ENCODE results near the gene TOMM20. TPM values are rescaled to one million over a fixed set of nuclear protein-coding genes. Genes with fewer than 3 reads are reported as not detected.

Gene TOMM20
- total and polyA plus RNA-seq, 2 experiments from 2014 or later = 138 to 159 TPM

- Histone ChIP-seq H3K36me3 (ENCODE audit: insufficient read depth) (no peaks in the 10 kb centered on the region), H3K4me3 (no peak overlapping the region), H3F3A (replicated peaks; ENCODE audit: low read depth) (0 out of 2 replicates have a peak, but pooled peaks cover 6% of the 10 kb centered on the region), H4K20me1 (replicated peaks; ENCODE audit: insufficient read depth) (no peaks in the 10 kb centered on the region), H2AFZ (peak overlapping the region; percentile 56; the same call in 1 of the 2 replicates), H3K9me2 (ENCODE audit: insufficient read depth) (no peaks in the 10 kb centered on the region), H3K4me2 (no peak overlapping the region), H3K27ac (ENCODE audit: low read depth) (no peak overlapping the region), H3K79me2 (replicated peaks; ENCODE audit: insufficient read depth) (no peaks in the 10 kb centered on the region), H3K27me3 (ENCODE audit: insufficient read depth) (no peaks in the 10 kb centered on the region), H3K4me1 (ENCODE audit: insufficient read depth) (peaks cover 23% of the 10 kb centered on the region)
- DNase-seq (ENCODE audit: low spot score) (no peak), ATAC-seq (no peak)
- Mint-ChIP-seq H3K4me3 (no peak overlapping the region), H3K27ac (no peak overlapping the region), H3K9me3 (no peaks in the 10 kb centered on the region; the same call in 2 of the 3 replicates), H3K4me1 (peaks cover 45% of the 10 kb centered on the region), H3K36me3 (ENCODE audit: low read depth) (no peaks in the 10 kb centered on the region; the same call in 2 of the 3 replicates), H3K27me3 (ENCODE audit: insufficient read depth, low read depth, poor library complexity) (peaks cover 9% of the 10 kb centered on the region)
- no peak for TF ChIP-seq STAT1 (IDR thresholded peaks at IDR 0.05; ENCODE audit: unreplicated experiment)
- TF ChIP-seq POLR2AphosphoS5 (IDR thresholded peaks at IDR 0.05; ENCODE audit: low read depth) = no peak
- no peak for TF ChIP-seq EZH2phosphoT487 (IDR thresholded peaks at IDR 0.05; ENCODE audit: unreplicated experiment)
- TF ChIP-seq ZNF114 (CRISPR knock-in tag; IDR thresholded peaks at IDR 0.05) = no peak
- no peak for TF ChIP-seq ETS1 (IDR thresholded peaks at IDR 0.05)
- no peak for TF ChIP-seq ZNF331 (CRISPR knock-in tag; IDR thresholded peaks at IDR 0.05; ENCODE audit: low read depth)
- no peak for TF ChIP-seq NANOG (IDR thresholded peaks at IDR 0.05; ENCODE audit: borderline replicate concordance)
- no peak for TF ChIP-seq JUNB (IDR thresholded peaks at IDR 0.05; ENCODE audit: unreplicated experiment)
- no peak for TF ChIP-seq CTCF (conservative IDR thresholded peaks at IDR 0.05; ENCODE audit: low read depth in 2 of 2)
- no peak for TF ChIP-seq CREB1 (CRISPR knock-in tag; IDR thresholded peaks at IDR 0.05; ENCODE audit: low read depth)
- no peak for TF ChIP-seq REST (IDR thresholded peaks at IDR 0.05; ENCODE audit: unreplicated experiment)
- TF ChIP-seq EZH2 (IDR thresholded peaks at IDR 0.05; ENCODE audit: low read depth, unreplicated experiment) = no peak
- TF ChIP-seq ZNF462 (CRISPR knock-in tag; IDR thresholded peaks at IDR 0.05) = no peak
Measured at GRCh38 chr1:235063068-235063765, 65.4 kb downstream of the TOMM20 start.
